HG03159 (cell line): ENCODE results near the gene GDF2.

Experiments used
- ATAC-seq: cut with Tn5 transposase; IDR thresholded peaks from one replicate; pipeline ENCODE4 v1.9.1; 2021; ENCODE audit warnings: mild to moderate bottlenecking, moderate library complexity; ENCODE audit not compliant: unreplicated experiment

GDF2 gene

DNA sequence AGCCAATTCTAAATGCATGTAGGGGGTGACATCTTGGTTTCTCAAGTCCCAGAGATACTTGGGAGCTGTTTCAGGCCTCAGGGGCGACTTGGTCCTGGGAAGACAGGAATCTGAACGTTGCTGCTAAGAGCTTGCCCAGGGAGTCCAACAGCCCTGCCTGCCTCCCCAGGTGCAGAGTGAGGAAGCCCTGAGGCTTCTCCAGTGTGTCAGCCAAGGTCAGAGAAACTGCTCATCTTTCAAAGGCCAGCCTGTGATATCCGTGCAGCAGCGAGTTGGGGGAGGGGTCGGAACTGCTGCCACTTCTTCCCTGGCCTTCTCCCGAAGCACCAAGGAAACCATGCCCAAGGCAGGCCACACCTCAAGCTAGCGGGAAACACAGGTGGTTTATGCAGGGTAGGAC, 9.7 kb downstream of the GDF2 start:
- no peak for ATAC-seq

DNA sequence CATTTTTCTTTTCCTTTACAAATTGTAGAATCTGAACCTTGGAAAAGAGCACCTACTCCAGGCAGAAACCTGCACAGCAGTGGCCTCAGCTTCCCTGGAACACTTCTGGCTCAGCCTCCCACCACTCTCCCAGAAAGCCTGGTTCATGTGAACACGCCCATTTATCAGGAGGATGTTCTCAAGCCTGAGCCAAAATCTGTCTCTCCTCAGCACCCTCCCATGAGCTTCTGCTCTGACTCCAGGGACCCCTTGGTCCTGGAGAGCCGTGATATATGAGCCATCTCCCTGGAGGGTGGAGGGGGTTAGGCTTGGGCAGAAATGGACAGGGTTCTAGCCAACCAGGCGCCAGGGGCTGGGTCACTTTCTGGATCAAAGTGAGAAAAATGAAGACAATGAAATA, 10.1 kb downstream of the GDF2 start:
- ATAC-seq, result no peak

DNA sequence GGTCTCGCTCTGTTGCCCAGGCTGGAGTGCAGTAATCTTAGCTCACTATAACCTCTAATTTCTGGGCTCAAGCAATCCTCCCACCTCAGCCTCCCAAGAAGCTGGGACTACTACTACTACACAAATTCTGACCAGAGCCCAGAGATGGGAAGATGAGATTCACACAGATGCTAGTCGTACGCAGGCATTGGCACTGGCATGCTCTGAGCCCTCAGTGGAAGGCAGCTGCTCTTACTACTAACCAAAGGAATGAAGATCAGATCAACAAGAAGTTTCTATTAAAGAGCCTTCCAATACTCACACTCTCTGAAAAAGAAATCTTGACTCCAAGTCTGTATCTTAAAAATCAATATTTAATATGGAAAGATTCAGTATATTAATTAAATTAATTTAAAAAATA, 10.7 kb downstream of the GDF2 start:
- ATAC-seq, result no peak

DNA sequence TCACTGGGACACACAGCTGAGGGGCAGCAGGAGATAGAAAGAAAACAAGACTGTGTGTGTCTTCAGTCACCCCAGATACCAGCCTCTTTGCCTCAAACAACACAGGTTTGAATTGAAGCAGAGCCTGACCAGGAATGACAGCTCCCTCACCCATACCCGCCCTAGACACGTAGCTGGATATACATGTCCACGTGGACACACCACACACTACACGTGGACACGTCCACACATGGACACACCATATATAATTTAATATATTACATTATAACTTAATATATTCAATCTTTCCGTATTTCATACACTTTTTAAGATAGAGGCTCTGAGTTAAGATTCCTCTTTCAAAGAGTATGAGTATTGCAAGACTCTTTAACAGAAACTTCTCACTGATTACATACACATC, 11.3 kb downstream of the GDF2 start:
- no peak for ATAC-seq

DNA sequence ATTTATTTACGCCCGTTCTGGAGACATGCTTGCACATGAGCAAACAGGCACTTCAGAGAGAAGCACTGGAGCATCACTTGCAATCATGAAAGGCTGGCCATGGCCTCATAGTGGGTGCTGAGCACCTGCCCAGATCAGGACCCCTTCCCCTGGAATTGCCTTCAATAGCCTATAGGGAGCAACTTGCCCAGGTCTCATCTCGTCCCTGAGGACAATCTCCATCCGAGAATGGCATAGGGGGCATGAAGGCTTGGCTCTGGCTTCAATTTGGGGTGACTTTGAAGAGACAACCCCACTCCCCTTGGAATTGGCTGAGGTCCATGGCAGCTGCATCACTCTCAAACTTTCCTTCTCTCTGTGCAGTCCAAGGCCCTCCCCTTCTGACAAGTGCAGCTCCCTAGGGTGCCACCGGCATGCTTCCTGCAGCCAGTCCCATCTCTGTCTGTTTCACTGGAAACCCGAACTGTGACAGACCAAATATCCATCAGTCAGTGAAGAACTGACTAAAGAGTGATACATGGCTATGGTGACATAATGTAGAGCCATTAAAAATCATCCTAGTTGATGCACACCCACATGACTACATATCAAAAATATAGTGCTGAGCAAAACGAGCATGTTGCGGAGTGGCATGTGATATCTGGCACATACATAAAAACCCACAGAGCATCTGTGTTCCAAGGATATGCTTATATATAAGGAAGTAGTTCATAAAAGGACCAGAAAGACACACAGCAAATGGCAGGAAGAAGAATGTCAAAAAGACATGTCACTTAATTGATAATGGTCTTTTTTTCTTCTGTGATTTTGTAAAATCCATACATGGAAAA, 12.4 kb downstream of the GDF2 start:
- ATAC-seq, result no peak

DNA sequence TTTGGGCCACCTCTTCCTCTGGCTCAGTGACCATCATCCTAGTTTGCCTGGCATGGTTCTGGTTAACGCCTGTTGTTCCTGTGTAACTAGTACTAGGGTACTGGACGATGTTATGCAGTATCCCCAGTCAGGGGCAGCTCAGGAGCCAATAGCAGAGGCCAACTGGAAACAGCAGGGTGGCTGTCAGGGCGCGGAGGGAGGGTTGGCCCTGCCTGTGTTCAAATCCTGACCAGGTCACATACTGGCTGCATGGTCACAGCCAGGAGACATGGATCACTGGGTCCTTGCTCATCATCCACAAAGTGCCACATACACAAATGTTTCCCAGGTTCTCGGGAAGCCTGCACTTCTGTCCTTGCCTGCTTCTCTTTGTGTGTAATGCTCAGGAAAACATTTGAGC, 13.7 kb downstream of the GDF2 start:
- no peak for ATAC-seq

DNA sequence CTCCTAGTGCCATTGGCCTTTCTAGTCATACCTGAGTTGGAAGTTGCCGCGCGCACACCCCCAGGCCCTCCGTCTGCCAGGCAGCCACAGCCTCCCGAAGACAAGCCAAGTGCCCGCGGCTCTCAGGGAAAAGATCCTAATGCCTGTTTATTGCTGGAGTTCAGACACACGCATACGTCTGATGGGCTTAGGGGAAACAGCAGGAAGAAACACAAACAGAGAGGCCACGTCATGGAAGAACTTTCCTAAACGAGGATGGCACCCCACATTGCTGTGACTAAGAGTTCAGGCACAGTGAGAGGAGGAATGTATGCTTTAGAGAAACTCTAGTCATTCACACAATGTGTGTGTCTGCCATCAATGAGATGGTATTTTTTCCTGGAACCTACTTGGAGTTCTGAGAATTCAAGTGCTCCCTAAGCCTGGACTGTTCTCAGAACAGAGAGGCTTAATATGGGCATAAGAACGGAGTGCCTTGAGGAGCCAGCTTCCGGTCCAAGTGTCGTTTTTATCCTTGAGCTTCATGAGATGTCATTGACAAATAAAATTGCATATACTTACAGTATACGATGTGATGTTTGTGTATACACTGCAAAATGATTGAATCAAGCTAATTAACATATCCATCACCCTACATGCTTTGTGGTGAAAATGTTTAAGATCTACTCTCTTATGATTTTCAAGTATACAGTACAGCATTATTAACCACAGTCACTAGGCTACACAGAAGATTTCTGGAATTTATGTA, 14.3 kb downstream of the GDF2 start:
- no peak for ATAC-seq

DNA sequence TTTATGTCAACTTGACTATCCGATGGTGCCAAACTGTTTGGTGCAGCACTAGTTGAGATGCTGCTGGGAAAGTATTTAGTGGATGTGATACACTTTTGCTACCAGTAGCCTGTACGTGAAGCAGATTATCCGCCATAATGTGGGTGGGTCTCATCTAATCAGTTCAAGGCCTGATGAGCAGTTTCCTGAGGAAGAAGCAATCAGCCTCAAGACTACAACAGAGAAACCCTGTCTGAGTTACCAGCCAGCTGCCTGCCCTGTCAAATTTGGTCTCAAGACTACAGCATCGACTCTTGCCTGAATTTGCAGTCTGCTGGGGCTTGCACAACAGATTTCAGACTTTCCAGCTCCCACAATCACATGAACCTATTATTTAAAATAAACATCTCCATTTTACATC, 15.1 kb downstream of the GDF2 start:
- ATAC-seq, result no peak

DNA sequence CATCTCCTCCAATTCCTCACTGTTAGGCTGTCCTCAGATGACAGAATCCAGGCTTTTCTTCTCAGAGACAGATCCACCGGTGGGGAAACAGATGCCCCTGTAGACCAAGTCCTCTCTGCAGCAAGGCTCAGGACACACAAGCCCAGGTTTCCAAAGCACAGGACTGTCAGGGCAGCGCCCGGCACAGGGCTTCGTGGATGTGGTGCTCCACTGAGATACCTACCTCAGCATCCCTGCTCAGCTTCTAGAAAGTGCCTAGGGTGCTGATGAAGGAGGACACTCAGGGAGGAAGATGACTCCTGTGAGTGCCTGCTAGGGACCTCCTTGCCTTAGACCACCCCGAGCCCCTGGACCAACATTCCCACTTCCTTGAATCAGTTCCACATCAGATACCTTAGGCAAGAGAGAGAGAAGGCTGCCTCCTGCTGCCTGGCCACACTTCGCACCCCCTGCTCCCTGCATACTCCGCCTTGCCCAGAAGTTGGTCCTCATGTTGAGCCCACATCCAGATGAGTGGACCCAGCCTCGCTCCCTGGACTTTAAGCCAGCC, 17.0 kb downstream of the GDF2 start:
- no peak for ATAC-seq

DNA sequence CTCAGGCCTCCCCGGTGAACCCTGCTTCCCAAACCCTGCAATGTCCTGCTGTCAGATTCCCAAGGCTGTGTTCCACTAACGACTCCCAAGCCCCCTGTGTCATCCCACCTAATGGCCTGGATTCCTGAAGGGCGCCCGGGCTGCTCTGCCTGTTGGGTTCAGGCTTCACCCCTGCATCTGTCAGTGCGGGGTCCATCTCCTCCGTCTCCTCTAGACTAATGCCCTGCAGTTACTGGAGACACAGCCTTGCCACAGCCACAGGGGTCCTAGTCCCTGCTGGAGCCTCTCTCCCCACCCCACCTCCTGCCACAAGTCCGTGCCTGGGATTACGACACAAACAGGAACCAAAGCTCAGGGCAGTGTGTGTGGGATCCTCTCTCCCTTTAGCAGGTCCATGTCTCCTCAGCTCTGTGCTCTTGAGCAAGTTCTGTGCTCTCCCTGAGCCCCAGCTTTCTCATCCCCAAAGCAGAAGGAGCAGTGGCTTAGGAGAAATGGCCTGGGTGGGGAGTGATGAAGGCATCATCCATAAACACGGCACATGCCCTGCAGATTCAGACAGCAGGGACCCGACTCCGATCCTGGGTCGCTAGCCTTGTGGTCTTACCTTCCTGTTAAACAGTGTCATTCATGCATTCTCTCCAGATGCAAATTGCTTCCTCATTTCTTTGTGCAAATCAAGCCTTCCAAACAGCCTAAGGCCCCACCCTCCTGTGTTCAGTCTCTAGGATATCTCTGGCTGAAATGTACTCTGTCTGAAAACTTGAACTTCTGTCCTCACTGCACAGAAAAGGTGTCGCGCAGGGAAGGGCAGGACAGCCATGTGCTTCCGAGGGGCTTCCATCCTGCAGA, 17.7 kb downstream of the GDF2 start:
- ATAC-seq, result no peak

DNA sequence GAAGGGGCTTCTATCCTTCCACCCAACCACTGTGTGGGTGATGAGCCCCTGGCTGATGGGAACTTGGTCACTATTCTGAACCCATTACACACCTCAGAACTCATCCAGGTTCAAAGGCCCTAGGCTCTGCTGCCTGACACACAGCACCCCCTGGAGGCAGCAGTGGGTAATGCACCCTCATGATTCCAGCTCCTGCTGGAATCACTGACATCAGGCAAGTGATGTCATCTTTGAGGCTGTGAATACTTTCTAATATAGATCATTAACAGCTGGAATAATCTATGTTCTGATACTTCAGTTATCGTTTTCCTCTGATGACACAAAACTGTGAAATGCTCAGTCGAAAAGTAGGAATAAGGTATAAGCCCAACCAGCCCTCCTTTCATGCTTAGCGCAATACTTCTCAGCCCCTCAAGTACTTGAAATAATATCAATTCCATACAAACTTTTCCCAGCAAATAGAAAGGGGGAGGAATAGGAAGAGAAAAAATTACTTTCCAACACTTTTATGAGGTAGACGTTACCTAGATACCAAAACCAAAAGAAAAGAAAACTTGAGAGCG, 18.4 kb downstream of the GDF2 start:
- no peak for ATAC-seq

DNA sequence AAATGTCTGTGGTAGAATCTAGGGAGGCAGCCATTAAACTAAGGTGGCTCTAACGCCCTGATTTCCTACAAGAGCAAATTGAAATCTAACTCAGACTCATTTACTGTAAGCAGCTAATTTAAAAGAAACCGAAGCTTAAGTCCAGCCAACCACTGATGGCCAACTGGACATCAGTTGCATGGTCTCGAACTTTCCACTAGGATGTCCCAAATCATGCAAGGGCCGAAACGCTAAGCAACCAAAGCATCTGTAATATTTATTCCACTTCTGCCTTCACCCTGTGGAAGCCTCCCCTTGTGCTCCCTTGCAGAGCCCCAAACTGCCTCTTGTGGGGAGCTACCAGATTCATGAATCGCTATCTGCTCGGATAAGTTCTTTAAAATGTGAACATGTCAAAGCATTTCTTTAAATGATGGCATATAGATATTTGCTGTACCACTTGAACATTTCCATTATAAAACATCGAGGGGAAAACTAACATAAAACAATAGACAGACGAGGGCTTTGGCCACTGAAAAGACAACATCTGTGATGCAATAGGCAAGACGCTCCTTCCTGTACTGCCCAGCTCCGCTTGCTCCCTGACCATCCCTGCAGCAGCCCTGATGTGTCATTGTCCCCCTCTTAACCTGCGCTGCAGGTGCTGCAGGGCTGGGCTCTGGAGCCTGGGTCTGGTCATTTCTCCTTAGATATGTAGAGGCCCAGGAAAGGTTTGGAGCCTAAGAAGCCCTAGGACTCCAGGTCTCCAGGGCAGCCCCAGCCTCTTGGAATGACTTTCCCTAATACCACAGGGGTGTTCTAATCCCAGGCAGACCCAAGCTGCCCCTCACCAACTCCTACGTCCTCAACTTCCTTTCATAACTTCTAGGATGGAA, 23.0 kb downstream of the GDF2 start:
- ATAC-seq, result no peak

DNA sequence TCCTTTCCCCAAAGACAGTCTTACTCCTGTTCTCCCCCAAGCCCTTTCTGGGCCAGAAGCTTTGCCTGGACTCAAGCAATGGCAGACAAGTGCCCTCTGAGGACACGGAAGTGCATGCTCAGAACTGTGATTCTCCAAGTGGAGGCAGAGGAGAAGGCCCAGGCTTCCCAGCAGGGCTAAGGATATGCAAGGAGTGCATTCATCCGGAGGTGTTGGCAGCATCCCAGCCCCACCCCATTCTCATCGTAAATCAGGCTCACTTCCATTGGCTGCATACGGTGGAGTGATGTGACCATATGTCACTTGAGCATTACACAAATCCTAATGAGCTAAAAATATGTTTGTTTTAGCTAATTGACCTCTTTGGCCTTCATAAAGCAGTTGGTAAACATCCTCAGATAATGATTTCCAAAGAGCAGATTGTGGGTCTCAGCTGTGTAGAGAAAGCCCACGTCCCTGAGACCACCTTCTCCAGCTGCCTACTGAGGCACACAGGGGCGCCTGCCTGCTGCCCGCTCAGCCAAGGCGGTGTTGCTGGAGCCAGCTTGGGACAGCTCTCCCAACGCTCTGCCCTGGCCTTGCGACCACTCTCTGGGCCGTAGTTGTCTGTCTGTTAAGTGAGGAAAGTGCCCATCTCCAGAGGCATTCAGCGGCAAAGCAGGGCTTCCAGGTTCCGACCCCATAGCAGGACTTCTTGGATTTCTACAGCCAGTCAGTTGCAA, 24.5 kb downstream of the GDF2 start:
- ATAC-seq, result no peak

DNA sequence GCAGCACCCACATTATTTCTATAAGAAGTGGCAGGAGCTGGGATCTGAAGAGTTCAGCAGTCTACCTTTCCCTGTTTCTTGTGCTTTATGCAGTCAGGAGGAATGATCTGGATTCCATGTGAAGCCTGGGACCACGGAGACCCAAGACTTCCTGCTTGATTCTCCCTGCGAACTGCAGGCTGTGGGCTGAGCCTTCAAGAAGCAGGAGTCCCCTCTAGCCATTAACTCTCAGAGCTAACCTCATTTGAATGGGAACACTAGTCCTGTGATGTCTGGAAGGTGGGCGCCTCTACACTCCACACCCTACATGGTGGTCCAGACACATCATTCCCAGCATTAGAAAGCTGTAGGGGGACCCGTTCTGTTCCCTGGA, 25.0 kb downstream of the GDF2 start:
- no peak for ATAC-seq

DNA sequence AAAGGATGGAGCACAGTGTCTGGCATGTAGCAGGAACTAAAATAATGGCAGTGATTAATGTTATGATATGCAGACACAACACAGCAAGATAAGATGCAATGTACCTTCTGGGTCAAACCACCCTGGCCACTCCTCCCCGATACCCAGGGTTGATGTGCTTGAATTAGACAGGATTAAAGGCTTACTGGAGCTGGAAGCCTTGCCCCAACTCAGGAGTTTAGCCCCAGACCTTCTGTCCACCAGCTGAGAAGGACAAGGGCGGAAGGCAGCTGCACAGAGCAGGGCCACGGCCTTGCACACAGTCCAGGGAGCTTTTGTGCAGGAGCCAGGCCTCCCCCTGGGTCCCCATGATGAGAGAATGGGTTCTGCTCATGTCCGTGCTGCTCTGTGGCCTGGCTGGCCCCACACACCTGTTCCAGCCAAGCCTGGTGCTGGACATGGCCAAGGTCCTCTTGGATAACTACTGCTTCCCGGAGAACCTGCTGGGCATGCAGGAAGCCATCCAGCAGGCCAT, 25.9 kb downstream of the GDF2 start, which contains the start of gene RBP3:
Gene RBP3, plus strand, starts transcription at position 226 of the 514 bp plus-strand sequence. Its CDS starts 122 bp downstream, at position 348.
- ATAC-seq, result no peak

DNA sequence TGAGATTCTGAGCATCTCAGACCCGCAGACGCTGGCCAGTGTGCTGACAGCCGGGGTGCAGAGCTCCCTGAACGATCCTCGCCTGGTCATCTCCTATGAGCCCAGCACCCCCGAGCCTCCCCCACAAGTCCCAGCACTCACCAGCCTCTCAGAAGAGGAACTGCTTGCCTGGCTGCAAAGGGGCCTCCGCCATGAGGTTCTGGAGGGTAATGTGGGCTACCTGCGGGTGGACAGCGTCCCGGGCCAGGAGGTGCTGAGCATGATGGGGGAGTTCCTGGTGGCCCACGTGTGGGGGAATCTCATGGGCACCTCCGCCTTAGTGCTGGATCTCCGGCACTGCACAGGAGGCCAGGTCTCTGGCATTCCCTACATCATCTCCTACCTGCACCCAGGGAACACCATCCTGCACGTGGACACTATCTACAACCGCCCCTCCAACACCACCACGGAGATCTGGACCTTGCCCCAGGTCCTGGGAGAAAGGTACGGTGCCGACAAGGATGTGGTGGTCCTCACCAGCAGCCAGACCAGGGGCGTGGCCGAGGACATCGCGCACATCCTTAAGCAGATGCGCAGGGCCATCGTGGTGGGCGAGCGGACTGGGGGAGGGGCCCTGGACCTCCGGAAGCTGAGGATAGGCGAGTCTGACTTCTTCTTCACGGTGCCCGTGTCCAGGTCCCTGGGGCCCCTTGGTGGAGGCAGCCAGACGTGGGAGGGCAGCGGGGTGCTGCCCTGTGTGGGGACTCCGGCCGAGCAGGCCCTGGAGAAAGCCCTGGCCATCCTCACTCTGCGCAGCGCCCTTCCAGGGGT, 26.6 kb downstream of the GDF2 start:
- no peak for ATAC-seq

DNA sequence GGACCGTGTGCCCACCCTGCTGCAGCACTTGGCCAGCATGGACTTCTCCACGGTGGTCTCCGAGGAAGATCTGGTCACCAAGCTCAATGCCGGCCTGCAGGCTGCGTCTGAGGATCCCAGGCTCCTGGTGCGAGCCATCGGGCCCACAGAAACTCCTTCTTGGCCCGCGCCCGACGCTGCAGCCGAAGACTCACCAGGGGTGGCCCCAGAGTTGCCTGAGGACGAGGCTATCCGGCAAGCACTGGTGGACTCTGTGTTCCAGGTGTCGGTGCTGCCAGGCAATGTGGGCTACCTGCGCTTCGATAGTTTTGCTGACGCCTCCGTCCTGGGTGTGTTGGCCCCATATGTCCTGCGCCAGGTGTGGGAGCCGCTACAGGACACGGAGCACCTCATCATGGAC, 27.3 kb downstream of the GDF2 start:
- ATAC-seq, result no peak

DNA sequence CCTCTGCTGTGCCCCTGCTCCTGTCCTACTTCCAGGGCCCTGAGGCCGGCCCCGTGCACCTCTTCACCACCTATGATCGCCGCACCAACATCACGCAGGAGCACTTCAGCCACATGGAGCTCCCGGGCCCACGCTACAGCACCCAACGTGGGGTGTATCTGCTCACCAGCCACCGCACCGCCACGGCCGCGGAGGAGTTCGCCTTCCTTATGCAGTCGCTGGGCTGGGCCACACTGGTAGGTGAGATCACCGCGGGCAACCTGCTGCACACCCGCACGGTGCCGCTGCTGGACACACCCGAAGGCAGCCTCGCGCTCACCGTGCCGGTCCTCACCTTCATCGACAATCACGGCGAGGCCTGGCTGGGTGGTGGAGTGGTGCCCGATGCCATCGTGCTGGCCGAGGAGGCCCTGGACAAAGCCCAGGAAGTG, 27.7 kb downstream of the GDF2 start:
- no peak for ATAC-seq
